Measurements from ENCODE around the gene MYG1. TPM values are rescaled to one million over a fixed set of nuclear protein-coding genes. Genes with fewer than 3 reads are reported as not detected.
A peak's percentile ranks its signal among the peaks of the same experiment; 100 is the strongest.
"Not testable (repeated sequence)": the region's sequence is repeated elsewhere in the genome, so short reads cannot be mapped to it uniquely, and the experiment has no call there.

Gene MYG1
- total RNA-seq, 1 donor from 2014 or later = 39.5 TPM

- DNase-seq = no peak
These were observed 28.0 kb downstream of the MYG1 start for GRCh38 chr12:53327435-53328042.

DNA sequence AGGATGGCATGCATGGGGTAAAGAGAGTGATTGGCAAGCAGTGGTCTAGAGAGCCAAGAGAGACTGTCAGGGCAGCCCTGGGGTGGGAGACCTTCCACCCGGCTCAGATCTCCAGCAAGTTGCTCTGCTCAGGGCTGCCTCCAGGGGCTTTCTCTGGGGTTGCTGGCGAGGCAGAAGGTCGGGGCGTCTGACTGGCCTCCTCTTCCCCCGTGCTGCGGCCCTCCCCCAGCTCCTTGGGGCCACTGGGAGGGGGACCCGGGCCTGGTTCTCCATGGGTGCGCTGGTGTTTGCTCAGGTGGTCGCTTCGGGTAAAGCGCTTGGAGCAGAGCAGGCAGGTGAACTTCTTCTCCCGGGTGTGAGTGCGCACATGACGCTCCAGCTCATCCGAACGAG is 28.5 kb downstream of the MYG1 start:
- no peak for DNase-seq

- no peak for DNase-seq
These were observed 31.2 kb downstream of the MYG1 start for GRCh38 chr12:53330671-53331070.

GRCh38 chr12:53332339-53332738 is 32.8 kb downstream of the MYG1 start:
- not testable (repeated sequence) for DNase-seq

- DNase-seq = no peak
These were observed 33.2 kb downstream of the MYG1 start for GRCh38 chr12:53332744-53333143.

- DNase-seq = no peak
These were observed 33.8 kb downstream of the MYG1 start for GRCh38 chr12:53333289-53333688.

DNA sequence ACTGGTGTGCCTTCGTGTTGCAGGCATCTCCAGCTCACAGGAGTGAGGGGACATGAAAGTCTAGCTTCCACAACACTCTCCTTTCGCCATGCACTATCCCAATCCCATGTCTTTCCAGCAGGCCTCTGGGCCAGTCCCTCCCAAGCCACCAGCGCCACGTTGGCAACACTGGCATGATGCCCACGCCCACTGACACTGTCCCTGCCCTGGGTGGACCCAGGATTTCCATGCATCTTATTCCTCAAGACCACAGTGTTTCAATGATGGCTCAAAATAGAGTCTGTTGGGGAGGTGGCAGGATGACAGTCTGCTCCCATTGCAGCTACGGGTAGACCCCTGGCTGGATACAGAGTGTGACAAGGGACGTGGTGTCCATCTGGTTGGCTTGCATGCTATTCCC is 34.4 kb downstream of the MYG1 start:
- no peak for DNase-seq

- DNase-seq = no peak
These were observed 35.3 kb downstream of the MYG1 start for GRCh38 chr12:53334822-53335221.

DNA sequence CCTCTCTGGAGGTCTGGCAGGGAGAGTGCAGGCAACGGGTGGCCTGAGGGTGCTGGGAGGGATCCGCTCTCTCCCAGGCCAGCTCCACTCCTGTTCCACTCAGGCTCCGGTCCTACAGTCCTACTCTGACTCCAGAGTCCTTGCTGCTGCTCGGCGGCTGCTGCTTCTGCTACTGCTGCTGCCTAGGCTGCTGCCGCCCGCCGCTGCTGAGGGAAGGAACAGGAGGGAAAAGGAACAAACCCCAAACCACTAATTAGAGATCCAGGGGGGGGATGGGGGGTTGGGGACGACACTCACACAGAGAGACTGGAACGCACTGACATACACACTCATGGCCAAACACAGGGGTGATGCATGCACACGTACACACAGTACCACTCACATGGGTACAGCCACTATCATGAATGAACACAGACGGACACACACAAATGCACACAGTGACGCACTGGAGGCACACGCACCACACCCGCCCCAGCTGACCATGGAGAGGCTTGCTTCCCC is 36.7 kb downstream of the MYG1 start, which contains the start of gene SP7:
TSS of gene SP7 (minus strand) at position 174 of the 501 bp plus-strand sequence. CDS start 708 bp downstream, outside the sequence.
- no peak for DNase-seq

- DNase-seq = no peak
These were observed 38.5 kb downstream of the MYG1 start for GRCh38 chr12:53338017-53338416.

DNA sequence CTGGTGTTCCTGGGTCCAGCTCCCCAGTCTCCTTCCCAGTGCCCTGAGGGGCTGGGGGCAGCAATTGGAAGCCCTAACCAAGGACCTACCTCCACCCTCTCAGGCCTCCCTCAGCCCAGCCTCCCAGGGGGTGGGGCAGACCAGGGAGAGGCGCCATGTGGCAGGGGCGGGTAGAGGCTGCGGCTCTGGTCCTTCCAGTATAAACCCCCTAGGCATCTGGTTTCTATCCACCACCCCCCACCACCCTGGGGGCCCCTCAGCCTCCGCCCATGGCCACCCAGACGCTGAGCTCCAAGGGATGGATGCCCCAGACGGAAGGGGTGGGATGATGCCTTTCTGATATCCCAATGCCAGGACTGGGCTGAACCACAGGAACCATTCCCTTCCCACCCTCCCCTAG is 39.4 kb downstream of the MYG1 start:
- no peak for DNase-seq

GRCh38 chr12:53340398-53340797 is 40.9 kb downstream of the MYG1 start:
- no peak for DNase-seq

DNA sequence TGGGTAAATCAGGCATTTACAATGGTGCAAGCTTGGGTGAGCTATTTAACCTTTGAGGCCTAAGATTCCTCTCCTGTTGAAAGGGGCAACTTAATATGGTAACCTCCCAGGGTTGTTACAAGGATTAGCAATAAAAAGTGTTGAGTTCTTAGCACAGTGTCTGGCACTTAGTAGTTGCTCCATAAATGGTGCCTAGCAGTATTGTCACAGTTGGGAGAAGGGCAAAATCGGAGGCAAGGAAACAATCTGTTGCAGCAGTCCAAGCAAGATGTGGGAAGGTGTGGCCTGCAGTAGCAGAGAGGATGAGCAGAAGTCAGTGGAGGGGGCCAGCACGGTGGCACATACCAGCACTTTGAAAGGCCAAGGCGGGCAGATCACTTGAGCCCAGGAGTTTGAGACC is 44.0 kb downstream of the MYG1 start:
- no peak for DNase-seq

GRCh38 chr12:53343969-53344368 is 44.5 kb downstream of the MYG1 start:
- no peak for DNase-seq

DNA sequence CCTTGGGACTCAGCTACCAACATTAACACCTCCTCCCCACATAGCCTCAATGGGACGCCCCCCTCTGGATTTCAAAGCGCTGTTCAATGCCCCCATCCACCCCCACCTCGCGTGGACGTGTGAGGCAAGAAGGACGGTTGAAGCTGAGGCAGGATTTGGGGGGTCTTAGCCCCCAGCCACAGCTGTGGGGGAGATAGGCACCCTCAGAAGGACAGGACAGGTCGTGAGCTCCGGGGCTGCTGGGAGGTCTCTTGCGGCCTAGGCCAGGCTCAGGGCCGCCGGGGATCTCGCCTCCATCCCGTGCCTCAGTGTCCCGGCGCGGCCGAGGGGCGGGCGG is 45.0 kb downstream of the MYG1 start:
- DNase-seq = no peak

GRCh38 chr12:53344824-53345485 is 45.5 kb downstream of the MYG1 start:
- DNase-seq = peak; percentile 56

DNA sequence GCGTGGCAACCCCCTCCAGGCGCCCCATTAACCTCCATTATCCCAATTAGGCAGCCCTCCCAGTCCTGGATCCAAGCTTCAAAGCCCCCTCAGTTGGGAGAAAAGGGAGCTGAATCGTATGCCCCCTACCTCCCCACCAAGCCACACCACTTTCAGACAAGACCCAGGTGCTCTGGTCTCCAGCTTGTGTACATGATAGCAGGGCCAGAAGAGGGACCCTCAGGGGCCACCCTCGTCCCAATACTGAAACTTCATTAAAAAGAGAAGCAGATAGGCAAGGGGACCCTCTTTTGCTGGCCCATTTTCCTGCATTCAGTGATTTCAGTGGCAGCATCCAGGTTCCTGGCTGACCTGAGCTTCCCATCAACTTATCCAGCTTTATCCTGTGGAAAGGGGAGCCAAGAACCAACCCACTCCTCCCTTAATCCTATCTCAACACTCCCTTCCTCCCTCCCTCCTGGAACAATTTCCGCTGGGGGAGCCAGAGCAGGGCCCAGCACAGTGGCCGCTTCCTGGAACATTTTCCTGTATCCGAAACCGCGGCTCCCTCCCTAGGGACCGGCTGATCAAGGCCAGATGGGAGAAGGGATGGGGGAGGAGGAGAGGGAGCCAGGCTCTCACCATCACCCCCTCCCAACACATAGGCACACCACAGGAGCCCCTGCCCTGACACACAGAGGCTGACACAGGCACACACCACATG is 46.1 kb downstream of the MYG1 start:
- DNase-seq = no peak

GRCh38 chr12:53346491-53346890 is 47.0 kb downstream of the MYG1 start:
- no peak for DNase-seq

- no peak for DNase-seq
These were observed 48.4 kb downstream of the MYG1 start for GRCh38 chr12:53347905-53348304.

DNA sequence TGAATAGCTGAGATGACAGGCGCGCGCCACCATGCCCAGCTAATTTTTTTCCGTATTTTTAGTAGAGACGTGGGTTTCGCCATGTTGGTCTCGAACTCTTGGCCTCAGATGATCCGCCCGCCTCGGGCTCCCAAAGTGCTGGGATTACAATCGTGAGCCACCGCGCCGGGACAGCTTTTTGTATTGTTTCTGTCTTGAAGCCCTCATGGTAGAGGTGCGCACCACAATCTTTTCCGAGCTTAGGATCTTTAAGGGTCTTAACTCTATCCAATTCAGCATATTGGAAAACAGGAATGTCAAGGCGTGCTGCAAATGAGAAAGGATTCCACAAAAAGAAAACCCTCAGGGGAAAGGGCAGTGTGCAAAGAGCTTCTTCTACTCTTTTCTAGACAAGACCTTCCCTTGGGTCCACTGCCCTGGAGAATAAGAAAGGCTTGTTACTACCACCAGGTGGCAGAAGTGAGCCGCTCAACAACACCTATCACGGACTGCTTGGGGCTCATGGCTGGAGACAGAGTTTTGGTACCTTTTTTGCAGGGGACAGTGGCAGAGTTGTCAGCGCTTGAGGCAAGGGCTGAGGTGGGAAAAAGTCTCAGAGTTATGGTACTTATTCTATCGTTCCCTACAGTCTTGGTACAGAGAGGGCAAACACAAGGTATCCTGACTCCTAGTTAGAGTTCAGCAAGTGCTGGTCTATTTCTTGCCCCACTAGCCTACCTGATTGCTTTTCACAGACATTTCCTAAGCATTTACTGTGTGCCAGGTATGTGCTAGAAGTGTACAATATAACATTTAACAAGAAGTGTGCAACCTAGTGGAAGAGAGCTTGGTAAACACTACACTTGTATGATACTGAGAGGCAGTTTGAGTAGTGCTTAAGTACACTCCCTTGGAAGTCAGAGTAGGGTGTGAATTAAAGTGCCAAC is 53.1 kb downstream of the MYG1 start:
- DNase-seq = peak; percentile 73

- DNase-seq = no peak
These were observed 53.8 kb downstream of the MYG1 start for GRCh38 chr12:53353257-53353655.

DNA sequence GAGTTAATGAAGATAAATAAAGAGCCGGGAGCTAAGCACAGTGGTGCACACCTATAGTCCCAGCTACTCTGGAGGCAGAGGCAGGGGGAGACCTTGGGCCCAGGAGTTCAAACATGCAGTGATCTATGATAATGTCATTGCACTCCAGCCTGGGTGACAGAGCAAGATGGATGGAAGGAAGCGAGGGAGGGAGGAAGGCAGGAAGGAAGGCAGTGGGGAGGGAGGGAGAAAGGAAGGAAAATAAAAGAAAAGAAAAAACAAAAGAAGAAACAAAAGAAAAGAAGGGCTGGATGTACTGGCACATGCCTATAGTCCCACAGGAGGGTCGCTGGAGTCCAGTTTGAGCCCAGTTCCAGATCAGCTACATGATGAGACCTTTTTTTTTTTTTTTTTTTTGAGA is 55.6 kb downstream of the MYG1 start:
- no peak for DNase-seq

All from occipital lobe (tissue), 2 donors.